DND-41 (cell line): ENCODE measurements around the gene PRELID2.

ENCODE experiments used
- ATAC-seq: fragments of 200-7000 bp; cut with Tn5 transposase; 3 replicates; pipeline ENCODE4 v1.9.1; 2021; ENCODE audit warnings: low read depth; ENCODE audit not compliant: insufficient read depth
- DNase-seq: peaks from one replicate; pipeline ENCODE4 v3.0.0-alpha.2; 2020
- H2AFZ ChIP-seq: 2 replicates; pipeline ENCODE4 v1.6.0; 2012; ENCODE audit warnings: low read depth, low read length
- H3K27ac ChIP-seq: 2 replicates; pipeline ENCODE4 v1.5.1; 2012; ENCODE audit warnings: low read length, inconsistent platforms
- H3K27me3 ChIP-seq: fragments of 200-600 bp; sonication (generic); 2 replicates; pipeline ENCODE4 v1.6.0; 2012; ENCODE audit warnings: low read length, mild to moderate bottlenecking, inconsistent platforms; ENCODE audit not compliant: insufficient read depth, poor library complexity
- H3K36me3 ChIP-seq: 2 replicates; pipeline ENCODE4 v1.5.1; 2012; ENCODE audit warnings: low read length, inconsistent platforms; ENCODE audit not compliant: insufficient read depth
- H3K4me1 ChIP-seq: 2 replicates; pipeline ENCODE4 v1.5.1; 2012; ENCODE audit warnings: mild to moderate bottlenecking, low read length; ENCODE audit not compliant: insufficient read depth
- H3K4me2 ChIP-seq: 2 replicates; pipeline ENCODE4 v1.6.0; 2012; ENCODE audit warnings: mild to moderate bottlenecking, moderate library complexity, low read length, inconsistent platforms; ENCODE audit not compliant: insufficient read depth
- H3K4me3 ChIP-seq, 2 experiments: fragments of 200-600 bp in 1 of 2; shearing (Covaris generic) in 1 of 2; 2 replicates each; pipeline ENCODE4 v1.5.1; 2012 to 2016; ENCODE audit warnings: inconsistent platforms in 2 of 2, low read length in 2 of 2, mild to moderate bottlenecking in 2 of 2, low read depth in 1 of 2, moderate library complexity in 1 of 2
- H3K79me2 ChIP-seq: 2 replicates; pipeline ENCODE4 v1.6.0; 2012; ENCODE audit warnings: low read length, inconsistent platforms; ENCODE audit not compliant: insufficient read depth
- H3K9ac ChIP-seq: 2 replicates; pipeline ENCODE4 v1.6.0; 2012; ENCODE audit warnings: low read depth, mild to moderate bottlenecking, inconsistent platforms, low read length, moderate library complexity
- H3K9me3 ChIP-seq: 2 replicates; pipeline ENCODE4 v1.5.1; 2012; ENCODE audit warnings: low read length, moderate library complexity, mild to moderate bottlenecking, inconsistent platforms; ENCODE audit not compliant: insufficient read depth, severe bottlenecking
- H4K20me1 ChIP-seq: 2 replicates; pipeline ENCODE4 v1.6.0; 2012; ENCODE audit warnings: low read length; ENCODE audit not compliant: insufficient read depth
- EZH2 ChIP-seq: IDR thresholded peaks from 3 replicates; pipeline ENCODE4 v1.6.1; 2012; ENCODE audit warnings: borderline replicate concordance, low read depth, mild to moderate bottlenecking, moderate library complexity, low read length, inconsistent platforms; ENCODE audit not compliant: severe bottlenecking
- TF ChIP-seq, protein P1 (sequence below): IDR thresholded peaks from 2 replicates; pipeline ENCODE4 v1.5.1; 2012; ENCODE audit warnings: borderline replicate concordance, low read length, moderate library complexity, mild to moderate bottlenecking; ENCODE audit not compliant: poor library complexity, severe bottlenecking; ENCODE audit errors: extremely low read depth

PRELID2 gene

DNA sequence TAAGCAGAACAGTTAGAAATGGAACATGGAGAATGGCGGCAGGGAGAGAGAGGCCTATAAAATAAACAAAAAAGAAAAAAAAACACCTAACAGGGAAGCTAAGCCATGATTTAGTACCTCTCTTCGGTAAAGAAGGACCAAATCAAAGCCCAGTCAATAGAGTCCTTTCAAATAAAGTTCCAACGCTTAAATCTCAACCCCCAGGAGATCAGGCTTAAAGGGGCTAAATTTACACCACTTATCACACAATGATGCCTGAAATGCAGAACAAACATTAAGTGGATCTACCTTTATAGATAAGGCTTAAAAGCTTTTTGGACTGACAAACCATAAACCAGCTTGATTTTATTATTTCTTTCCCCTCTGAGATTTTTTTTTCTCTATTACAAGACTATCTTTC, 66.3 kb downstream of the PRELID2 start:
- Histone ChIP-seq H3K27me3 (no peaks in the 10 kb centered on the region), H3K4me2 (no peak overlapping the region), H3K79me2 (no peaks in the 10 kb centered on the region), H4K20me1 (no peaks in the 10 kb centered on the region), H2AFZ (no peak overlapping the region), H3K9ac (no peak overlapping the region), H3K36me3 (no peaks in the 10 kb centered on the region), H3K9me3 (no peaks in the 10 kb centered on the region), H3K4me3 (no peak overlapping the region), H3K27ac (no peak overlapping the region), H3K4me1 (no peaks in the 10 kb centered on the region)
- no peak for TF ChIP-seq EZH2
- TF ChIP-seq, protein P1, sequence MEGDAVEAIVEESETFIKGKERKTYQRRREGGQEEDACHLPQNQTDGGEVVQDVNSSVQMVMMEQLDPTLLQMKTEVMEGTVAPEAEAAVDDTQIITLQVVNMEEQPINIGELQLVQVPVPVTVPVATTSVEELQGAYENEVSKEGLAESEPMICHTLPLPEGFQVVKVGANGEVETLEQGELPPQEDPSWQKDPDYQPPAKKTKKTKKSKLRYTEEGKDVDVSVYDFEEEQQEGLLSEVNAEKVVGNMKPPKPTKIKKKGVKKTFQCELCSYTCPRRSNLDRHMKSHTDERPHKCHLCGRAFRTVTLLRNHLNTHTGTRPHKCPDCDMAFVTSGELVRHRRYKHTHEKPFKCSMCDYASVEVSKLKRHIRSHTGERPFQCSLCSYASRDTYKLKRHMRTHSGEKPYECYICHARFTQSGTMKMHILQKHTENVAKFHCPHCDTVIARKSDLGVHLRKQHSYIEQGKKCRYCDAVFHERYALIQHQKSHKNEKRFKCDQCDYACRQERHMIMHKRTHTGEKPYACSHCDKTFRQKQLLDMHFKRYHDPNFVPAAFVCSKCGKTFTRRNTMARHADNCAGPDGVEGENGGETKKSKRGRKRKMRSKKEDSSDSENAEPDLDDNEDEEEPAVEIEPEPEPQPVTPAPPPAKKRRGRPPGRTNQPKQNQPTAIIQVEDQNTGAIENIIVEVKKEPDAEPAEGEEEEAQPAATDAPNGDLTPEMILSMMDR: no peak
- ATAC-seq (no peak), DNase-seq (no peak)

- Histone ChIP-seq H3K27ac (no peak overlapping the region), H3K9me3 (no peaks in the 10 kb centered on the region), H2AFZ (no peak overlapping the region), H3K27me3 (no peaks in the 10 kb centered on the region), H3K9ac (no peak overlapping the region), H3K79me2 (no peaks in the 10 kb centered on the region), H3K4me3 (no peak overlapping the region), H3K4me2 (no peak overlapping the region), H3K4me1 (no peaks in the 10 kb centered on the region), H3K36me3 (no peaks in the 10 kb centered on the region), H4K20me1 (no peaks in the 10 kb centered on the region)
- no peak for ATAC-seq
- no peak for TF ChIP-seq EZH2
- TF ChIP-seq, protein P1: no peak
- no peak for DNase-seq
Observed at GRCh38 chr5:145764325-145764724, 70.8 kb downstream of the PRELID2 start.

DNA sequence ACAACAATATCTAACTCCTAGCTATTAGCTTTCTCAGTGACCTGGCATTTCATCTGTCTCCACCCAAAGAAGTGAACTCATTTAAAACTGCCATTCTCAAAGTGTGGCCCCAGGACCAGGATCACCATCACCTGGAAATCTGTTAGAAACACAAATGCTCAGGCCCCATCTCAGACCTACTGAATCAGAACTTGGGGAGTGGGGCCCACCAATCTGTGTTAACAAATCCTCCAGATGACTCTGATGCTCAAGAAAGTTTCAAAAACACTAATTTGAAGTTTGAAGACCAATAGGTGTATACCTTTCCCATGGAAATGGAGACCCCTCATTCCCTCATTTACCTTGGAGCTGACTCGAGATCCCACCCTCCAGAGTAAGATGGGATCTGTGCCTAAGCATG, 72.3 kb downstream of the PRELID2 start:
- Histone ChIP-seq H3K4me1 (no peaks in the 10 kb centered on the region), H3K27ac (no peak overlapping the region), H3K9me3 (no peaks in the 10 kb centered on the region), H4K20me1 (no peaks in the 10 kb centered on the region), H3K27me3 (no peaks in the 10 kb centered on the region), H3K4me3 (no peak overlapping the region), H3K36me3 (no peaks in the 10 kb centered on the region), H3K4me2 (no peak overlapping the region), H2AFZ (no peak overlapping the region), H3K9ac (no peak overlapping the region), H3K79me2 (no peaks in the 10 kb centered on the region)
- DNase-seq (no peak), ATAC-seq (no peak)
- TF ChIP-seq EZH2: no peak
- TF ChIP-seq, protein P1: no peak

GRCh38 chr5:145761254-145761653, 73.9 kb downstream of the PRELID2 start:
- TF ChIP-seq EZH2: no peak
- TF ChIP-seq, protein P1: no peak
- H3K9ac ChIP-seq: no peak overlapping the region

More at GRCh38 chr5:145761254-145761653, 73.9 kb downstream of the PRELID2 start:
- H4K20me1 ChIP-seq: no peaks in the 10 kb centered on the region
- ATAC-seq (no peak), DNase-seq (no peak)
- no peak overlapping the region for H3K27ac ChIP-seq
- no peaks in the 10 kb centered on the region for H3K36me3 ChIP-seq
- H3K79me2 ChIP-seq: no peaks in the 10 kb centered on the region
- no peak overlapping the region for H3K4me3 ChIP-seq
- no peak overlapping the region for H2AFZ ChIP-seq
- no peak overlapping the region for H3K4me2 ChIP-seq
- H3K4me1 ChIP-seq: no peaks in the 10 kb centered on the region
- H3K9me3 ChIP-seq: no peaks in the 10 kb centered on the region
- H3K27me3 ChIP-seq: no peaks in the 10 kb centered on the region
